GM12872 (cell line): ENCODE data around the gene RAB17.

Experiments
- CTCF ChIP-seq: IDR thresholded peaks from 3 replicates; pipeline ENCODE4 v1.5.1; 2011; ENCODE audit warnings: low read depth, mild to moderate bottlenecking, low read length, moderate library complexity; ENCODE audit not compliant: insufficient read depth

RAB17 gene

GRCh38 chr2:237590272-237591140 is at the start of gene RAB17:
TSS of gene RAB17 (minus strand) at chr2:237590734. CDS start at chr2:237586154, 4,580 bp downstream.
- TF ChIP-seq CTCF = no peak

- no peak for TF ChIP-seq CTCF
These were observed 49.3 kb upstream of the RAB17 start for GRCh38 chr2:237639836-237640220.

- no peak for TF ChIP-seq CTCF
These were observed 48.7 kb upstream of the RAB17 start for GRCh38 chr2:237639052-237639835.

- no peak for TF ChIP-seq CTCF
These were observed 47.6 kb upstream of the RAB17 start for GRCh38 chr2:237638176-237638575.

- no peak for TF ChIP-seq CTCF
These were observed 47.0 kb upstream of the RAB17 start for GRCh38 chr2:237637429-237638135.

- TF ChIP-seq CTCF = no peak
These were observed 46.0 kb upstream of the RAB17 start for GRCh38 chr2:237636578-237636977.

- TF ChIP-seq CTCF = no peak
These were observed 42.6 kb upstream of the RAB17 start for GRCh38 chr2:237633061-237633561.
